GM12875 (cell line): Measurements from ENCODE around the gene RASA3.
"Not testable (repeated sequence)": the region's sequence is repeated elsewhere in the genome, so short reads cannot be mapped to it uniquely, and the experiment has no call there.

ENCODE experiments used
- H3K4me3 ChIP-seq: one replicate; pipeline ENCODE4 v1.5.1; 2011; ENCODE audit warnings: low read depth, low read length, control low read depth
- TF ChIP-seq, protein P1 (sequence below): IDR thresholded peaks from 2 replicates; pipeline ENCODE4 v1.5.1; 2011; ENCODE audit warnings: low read depth, mild to moderate bottlenecking, control low read depth, inconsistent platforms, low read length, moderate library complexity, borderline replicate concordance; ENCODE audit not compliant: insufficient read depth

Gene RASA3

DNA sequence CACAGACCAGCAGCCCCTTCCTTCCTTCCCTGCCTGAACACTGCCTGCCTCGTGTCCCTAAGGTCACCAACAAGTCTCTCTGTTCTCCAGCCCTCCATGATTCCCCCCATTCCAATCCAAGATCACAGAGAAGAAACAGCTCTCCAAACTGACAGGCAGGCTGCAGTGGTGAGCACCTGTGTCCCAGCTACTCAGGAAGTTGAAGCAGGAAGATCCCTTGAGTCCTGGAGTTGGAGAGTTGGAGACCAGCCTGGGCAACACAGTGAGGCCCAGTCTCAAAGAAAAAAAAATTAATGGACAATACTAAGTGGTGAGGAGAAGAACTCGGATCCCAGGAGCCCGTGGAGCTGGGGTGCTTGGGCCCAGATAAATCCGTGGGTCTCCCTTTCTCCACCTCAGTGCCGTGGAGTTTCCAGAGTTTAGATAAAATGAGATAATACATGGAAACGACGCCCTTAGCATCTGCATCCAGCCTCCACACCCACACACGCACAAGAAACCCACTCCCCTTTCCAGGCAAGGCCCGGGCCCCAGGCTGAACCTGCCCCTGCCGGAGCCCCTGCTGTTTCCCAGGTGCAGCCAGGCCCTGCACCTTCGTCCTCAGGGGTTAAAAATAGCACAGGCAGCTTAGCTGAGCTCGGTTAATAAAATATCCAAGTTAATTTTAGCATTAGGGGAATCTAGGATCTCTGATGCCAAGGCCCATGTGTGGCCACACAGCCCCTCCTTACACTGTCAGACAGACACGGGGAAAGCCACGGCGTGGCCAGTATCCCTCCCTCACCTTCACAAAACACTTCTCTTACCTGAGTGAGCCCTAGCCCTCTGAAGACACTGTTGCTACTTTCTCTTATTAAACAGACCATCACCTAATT is 4.7 kb downstream of the RASA3 start:
- TF ChIP-seq, protein P1, sequence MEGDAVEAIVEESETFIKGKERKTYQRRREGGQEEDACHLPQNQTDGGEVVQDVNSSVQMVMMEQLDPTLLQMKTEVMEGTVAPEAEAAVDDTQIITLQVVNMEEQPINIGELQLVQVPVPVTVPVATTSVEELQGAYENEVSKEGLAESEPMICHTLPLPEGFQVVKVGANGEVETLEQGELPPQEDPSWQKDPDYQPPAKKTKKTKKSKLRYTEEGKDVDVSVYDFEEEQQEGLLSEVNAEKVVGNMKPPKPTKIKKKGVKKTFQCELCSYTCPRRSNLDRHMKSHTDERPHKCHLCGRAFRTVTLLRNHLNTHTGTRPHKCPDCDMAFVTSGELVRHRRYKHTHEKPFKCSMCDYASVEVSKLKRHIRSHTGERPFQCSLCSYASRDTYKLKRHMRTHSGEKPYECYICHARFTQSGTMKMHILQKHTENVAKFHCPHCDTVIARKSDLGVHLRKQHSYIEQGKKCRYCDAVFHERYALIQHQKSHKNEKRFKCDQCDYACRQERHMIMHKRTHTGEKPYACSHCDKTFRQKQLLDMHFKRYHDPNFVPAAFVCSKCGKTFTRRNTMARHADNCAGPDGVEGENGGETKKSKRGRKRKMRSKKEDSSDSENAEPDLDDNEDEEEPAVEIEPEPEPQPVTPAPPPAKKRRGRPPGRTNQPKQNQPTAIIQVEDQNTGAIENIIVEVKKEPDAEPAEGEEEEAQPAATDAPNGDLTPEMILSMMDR = no peak
- no peak overlapping the region for H3K4me3 ChIP-seq

DNA sequence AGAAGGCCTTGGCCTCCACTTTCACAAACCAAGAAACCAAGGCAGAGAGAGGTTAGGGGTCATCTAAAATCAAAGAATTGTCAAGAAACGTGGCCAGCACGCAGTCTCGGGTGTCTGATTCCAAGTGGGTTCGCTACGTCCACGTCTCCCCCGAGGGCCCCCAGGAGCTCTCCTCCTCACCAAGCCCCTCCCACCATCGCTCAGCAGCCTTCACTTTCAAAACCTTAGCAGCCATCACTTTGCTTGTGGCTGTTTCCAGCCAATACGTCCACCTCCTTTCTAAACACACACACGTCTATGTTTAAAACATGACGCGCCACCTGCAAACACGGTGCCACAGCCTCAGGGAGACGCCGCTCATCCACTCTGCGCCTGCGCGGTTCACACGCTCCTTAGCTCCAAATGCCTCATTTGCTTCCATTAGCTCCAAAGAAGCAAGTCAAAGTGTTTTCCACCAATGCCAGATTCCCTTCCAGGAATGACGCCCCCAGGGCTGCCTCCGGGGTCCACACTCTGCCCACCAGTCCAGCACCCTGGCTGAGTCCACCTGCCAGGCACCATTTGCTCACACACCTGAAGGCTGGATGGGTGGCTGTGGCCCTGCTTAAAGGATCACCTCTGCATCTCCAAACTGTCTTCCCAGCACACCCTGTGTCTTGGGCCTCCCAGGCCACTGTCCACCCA is 5.5 kb downstream of the RASA3 start:
- TF ChIP-seq, protein P1 = no peak
- no peak overlapping the region for H3K4me3 ChIP-seq

DNA sequence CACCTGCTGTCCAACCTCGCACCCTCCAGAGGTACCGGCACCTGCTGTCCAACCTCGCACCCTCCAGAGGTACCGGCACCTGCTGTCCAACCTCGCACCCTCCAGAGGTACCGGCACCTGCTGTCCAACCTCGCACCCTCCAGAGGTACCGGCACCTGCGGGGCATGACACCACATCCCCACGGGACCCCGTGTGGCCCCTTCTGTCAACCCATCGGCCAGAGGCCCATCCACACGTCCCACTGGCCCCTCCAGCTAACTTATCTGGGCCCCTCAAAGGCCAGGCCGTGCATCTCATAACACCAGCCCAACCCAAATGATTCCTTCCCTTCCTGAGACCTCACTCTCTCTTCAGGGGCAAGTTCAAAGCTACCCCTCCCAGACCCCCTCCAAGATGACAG is 6.3 kb downstream of the RASA3 start:
- not testable (repeated sequence) for H3K4me3 ChIP-seq

DNA sequence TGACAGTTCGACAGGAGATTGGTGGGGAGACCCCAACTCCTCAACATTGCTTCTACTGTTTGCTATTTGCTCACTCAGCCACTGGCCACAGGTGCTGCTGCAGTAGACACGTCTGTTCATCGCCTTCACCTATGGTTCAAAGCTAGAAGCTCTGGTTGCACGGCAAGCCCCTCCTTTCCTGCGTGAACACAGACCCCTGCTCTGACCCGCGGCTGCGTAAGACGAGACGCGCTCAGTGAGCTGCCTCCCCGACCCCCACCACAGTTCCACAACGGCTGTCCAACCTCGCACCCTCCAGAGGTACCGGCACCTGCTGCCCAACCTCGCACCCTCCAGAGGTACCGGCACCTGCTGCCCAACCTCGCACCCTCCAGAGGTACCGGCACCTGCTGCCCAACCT is 6.8 kb downstream of the RASA3 start:
- TF ChIP-seq, protein P1 = no peak
- H3K4me3 ChIP-seq = no peak overlapping the region

DNA sequence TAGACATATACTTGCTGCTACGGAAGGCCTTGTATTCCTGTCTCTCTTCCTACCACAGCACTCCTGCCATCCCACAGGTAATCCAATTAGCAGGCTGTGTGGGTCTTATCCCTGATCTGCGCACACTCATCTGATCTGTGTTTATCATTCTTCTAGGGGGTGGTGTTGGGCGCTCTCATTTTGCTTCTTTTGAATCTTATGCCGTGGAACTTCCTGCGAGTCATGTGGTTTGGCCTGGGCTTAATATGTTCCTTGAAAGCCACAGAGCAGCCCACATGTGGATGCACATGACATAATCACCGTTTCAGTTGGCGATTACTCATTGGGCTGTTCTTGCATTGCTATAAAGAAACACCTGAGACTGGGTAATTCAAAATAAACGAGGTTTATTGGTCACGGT is 7.5 kb downstream of the RASA3 start:
- H3K4me3 ChIP-seq = no peak overlapping the region
- TF ChIP-seq, protein P1 = no peak

DNA sequence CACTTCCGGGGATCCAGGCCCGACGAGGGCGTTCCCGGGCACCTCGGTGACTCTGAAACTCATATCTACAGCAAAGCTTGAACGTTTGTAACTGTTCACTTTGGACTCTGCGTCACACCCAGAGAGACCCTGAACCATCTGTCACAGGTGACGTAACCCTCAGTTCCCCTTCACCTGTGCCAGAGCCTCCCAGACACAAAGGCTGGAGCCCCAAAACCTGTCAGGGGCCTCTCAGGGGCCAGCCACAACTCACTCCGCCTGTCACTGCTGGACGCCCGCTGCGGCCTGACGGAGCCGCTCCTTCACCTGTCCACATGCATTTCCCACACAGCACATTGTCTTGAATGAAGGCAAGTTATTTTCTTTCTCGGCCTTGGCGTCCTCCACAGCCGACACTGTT is 8.0 kb downstream of the RASA3 start:
- no peak overlapping the region for H3K4me3 ChIP-seq
- TF ChIP-seq, protein P1 = no peak

DNA sequence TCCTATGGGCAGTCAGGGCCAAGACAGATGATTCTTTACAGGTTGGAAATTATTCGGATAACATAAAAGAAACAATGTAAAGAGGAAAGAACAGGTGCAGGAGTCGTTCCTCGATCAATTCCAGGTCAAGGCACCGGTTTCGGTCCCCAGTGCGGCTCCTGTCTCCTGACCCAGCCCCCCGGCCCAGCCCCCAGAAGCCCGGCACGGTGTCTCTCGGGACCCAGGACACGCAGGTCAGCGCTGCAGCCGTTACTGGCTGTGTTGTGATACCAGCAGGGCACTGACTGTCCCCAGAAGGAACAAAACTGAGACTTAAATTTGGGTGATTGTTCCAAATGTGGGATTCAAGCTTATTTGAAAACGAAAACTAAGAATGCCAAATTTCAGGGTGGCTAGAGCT is 8.5 kb downstream of the RASA3 start:
- TF ChIP-seq, protein P1 = no peak
- H3K4me3 ChIP-seq = no peak overlapping the region
